ENCODE measurements around the gene DTX1.

- no peak for TF ChIP-seq GATA2 (IDR thresholded peaks at IDR 0.05; ENCODE audit: low read depth, low read length)
- TF ChIP-seq GATA3 (IDR thresholded peaks at IDR 0.05; ENCODE audit: low read depth, low read length): no peak
These were observed 77.1 kb downstream of the DTX1 start for GRCh38 chr12:113133666-113134065.

All from SH-SY5Y (cell line).